MM.1S (cell line): ENCODE measurements around the gene RLBP1.

Experiments
- DNase-seq: peaks from one replicate; pipeline ENCODE4 v3.0.0-alpha.2; 2015
- H2AFZ ChIP-seq: fragments of 300-600 bp; sonication (generic); 2 replicates; pipeline ENCODE4 v1.6.0; 2016; ENCODE audit warnings: antibody characterized with exemption, low read length
- H3F3A ChIP-seq: fragments of 300-600 bp; sonication (generic); 2 replicates; pipeline ENCODE4 v1.6.1; 2016; ENCODE audit warnings: mild to moderate bottlenecking, antibody characterized with exemption, low read length, moderate library complexity, mixed read lengths; ENCODE audit not compliant: insufficient read depth
- H3K27ac ChIP-seq: fragments of 300-600 bp; sonication (generic); 2 replicates; pipeline ENCODE4 v1.5.1; 2016; ENCODE audit warnings: mild to moderate bottlenecking, low read length
- H3K27me3 ChIP-seq: fragments of 300-600 bp; sonication (generic); replicated peaks from 2 replicates; pipeline ENCODE4 v1.6.0; 2016; ENCODE audit warnings: low read length; ENCODE audit not compliant: insufficient read depth
- H3K36me3 ChIP-seq: fragments of 300-600 bp; sonication (generic); replicated peaks from 2 replicates; pipeline ENCODE4 v1.6.1; 2016; ENCODE audit warnings: mild to moderate bottlenecking, low read length, mixed read lengths; ENCODE audit not compliant: insufficient read depth
- H3K4me1 ChIP-seq: fragments of 300-600 bp; sonication (generic); 2 replicates; pipeline ENCODE4 v1.6.1; 2016; ENCODE audit warnings: low read length, mixed read lengths
- H3K4me2 ChIP-seq: fragments of 300-600 bp; sonication (generic); 2 replicates; pipeline ENCODE4 v1.6.0; 2016; ENCODE audit warnings: low read depth, low read length
- H3K4me3 ChIP-seq: fragments of 300-600 bp; sonication (generic); 2 replicates; pipeline ENCODE4 v1.5.1; 2016; ENCODE audit warnings: low read length, mixed read lengths
- H3K79me2 ChIP-seq: fragments of 300-600 bp; sonication (generic); 2 replicates; pipeline ENCODE4 v1.6.1; 2016; ENCODE audit warnings: mixed run types, low read length, mixed read lengths
- H3K9ac ChIP-seq: fragments of 300-600 bp; sonication (generic); 2 replicates; pipeline ENCODE4 v1.6.1; 2016; ENCODE audit warnings: low read length, mixed read lengths
- H3K9me2 ChIP-seq: fragments of 300-600 bp; sonication (generic); replicated peaks from 2 replicates; pipeline ENCODE4 v1.6.1; 2016; ENCODE audit warnings: mild to moderate bottlenecking, low read length, mixed read lengths; ENCODE audit not compliant: insufficient read depth
- H3K9me3 ChIP-seq: fragments of 300-600 bp; sonication (generic); replicated peaks from 2 replicates; pipeline ENCODE4 v1.6.1; 2016; ENCODE audit warnings: mild to moderate bottlenecking, low read length, mixed read lengths; ENCODE audit not compliant: insufficient read depth
- H4K20me1 ChIP-seq: fragments of 300-600 bp; sonication (generic); 2 replicates; pipeline ENCODE4 v1.6.1; 2016; ENCODE audit warnings: mild to moderate bottlenecking, low read length, moderate library complexity, mixed read lengths; ENCODE audit not compliant: insufficient read depth
- EZH2 ChIP-seq: fragments of 300-600 bp; sonication (generic); optimal IDR thresholded peaks from 2 replicates; pipeline ENCODE3; 2017; ENCODE audit warnings: low read depth, mild to moderate bottlenecking, antibody characterized with exemption, low read length, mixed read lengths
- EZH2phosphoT487 ChIP-seq: fragments of 300-600 bp; sonication (generic); IDR thresholded peaks from 2 replicates; pipeline ENCODE4 v1.6.1; 2018; ENCODE audit warnings: antibody characterized with exemption, low read length
- TF ChIP-seq, protein P1 (sequence below): fragments of 300-600 bp; sonication (generic); IDR thresholded peaks from 2 replicates; pipeline ENCODE4 v1.5.1; 2016; ENCODE audit warnings: antibody characterized with exemption, low read length, mixed read lengths

Gene RLBP1

GRCh38 chr15:89177116-89177515 is 44.3 kb downstream of the RLBP1 start:
- H3K9me3 ChIP-seq: no peaks in the 10 kb centered on the region
- no peaks in the 10 kb centered on the region for H4K20me1 ChIP-seq
- H3K36me3 ChIP-seq: peaks cover 7% of the 10 kb centered on the region; the same call in 1 of the 2 replicates
- TF ChIP-seq EZH2phosphoT487: no peak
- TF ChIP-seq, protein P1, sequence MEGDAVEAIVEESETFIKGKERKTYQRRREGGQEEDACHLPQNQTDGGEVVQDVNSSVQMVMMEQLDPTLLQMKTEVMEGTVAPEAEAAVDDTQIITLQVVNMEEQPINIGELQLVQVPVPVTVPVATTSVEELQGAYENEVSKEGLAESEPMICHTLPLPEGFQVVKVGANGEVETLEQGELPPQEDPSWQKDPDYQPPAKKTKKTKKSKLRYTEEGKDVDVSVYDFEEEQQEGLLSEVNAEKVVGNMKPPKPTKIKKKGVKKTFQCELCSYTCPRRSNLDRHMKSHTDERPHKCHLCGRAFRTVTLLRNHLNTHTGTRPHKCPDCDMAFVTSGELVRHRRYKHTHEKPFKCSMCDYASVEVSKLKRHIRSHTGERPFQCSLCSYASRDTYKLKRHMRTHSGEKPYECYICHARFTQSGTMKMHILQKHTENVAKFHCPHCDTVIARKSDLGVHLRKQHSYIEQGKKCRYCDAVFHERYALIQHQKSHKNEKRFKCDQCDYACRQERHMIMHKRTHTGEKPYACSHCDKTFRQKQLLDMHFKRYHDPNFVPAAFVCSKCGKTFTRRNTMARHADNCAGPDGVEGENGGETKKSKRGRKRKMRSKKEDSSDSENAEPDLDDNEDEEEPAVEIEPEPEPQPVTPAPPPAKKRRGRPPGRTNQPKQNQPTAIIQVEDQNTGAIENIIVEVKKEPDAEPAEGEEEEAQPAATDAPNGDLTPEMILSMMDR: no peak
- no peak for TF ChIP-seq EZH2
- DNase-seq: no peak
- H3K4me3 ChIP-seq: no peak overlapping the region
- H3K27ac ChIP-seq: no peak overlapping the region
- no peaks in the 10 kb centered on the region for H3K4me1 ChIP-seq
- H3K79me2 ChIP-seq: peaks cover 12% of the 10 kb centered on the region
- no peak overlapping the region for H3K4me2 ChIP-seq
- H3K9ac ChIP-seq: no peak overlapping the region
- H3K9me2 ChIP-seq: no peaks in the 10 kb centered on the region
- no peak overlapping the region for H2AFZ ChIP-seq
- no peaks in the 10 kb centered on the region for H3F3A ChIP-seq
- H3K27me3 ChIP-seq: no peaks in the 10 kb centered on the region

- Histone ChIP-seq H3K36me3 (peaks cover 7% of the 10 kb centered on the region; the same call in 1 of the 2 replicates), H3K79me2 (peaks cover 22% of the 10 kb centered on the region), H3K9me2 (no peaks in the 10 kb centered on the region), H3K4me2 (no peak overlapping the region), H3K9me3 (no peaks in the 10 kb centered on the region), H4K20me1 (no peaks in the 10 kb centered on the region), H3K27ac (no peak overlapping the region), H2AFZ (no peak overlapping the region), H3K9ac (no peak overlapping the region), H3K27me3 (no peaks in the 10 kb centered on the region), H3K4me1 (no peaks in the 10 kb centered on the region), H3K4me3 (no peak overlapping the region), H3F3A (no peaks in the 10 kb centered on the region)
- TF ChIP-seq, protein P1: no peak
- TF ChIP-seq EZH2phosphoT487 (no peak), EZH2 (no peak)
- no peak for DNase-seq
Measured at GRCh38 chr15:89175617-89176191, 45.7 kb downstream of the RLBP1 start.

DNA sequence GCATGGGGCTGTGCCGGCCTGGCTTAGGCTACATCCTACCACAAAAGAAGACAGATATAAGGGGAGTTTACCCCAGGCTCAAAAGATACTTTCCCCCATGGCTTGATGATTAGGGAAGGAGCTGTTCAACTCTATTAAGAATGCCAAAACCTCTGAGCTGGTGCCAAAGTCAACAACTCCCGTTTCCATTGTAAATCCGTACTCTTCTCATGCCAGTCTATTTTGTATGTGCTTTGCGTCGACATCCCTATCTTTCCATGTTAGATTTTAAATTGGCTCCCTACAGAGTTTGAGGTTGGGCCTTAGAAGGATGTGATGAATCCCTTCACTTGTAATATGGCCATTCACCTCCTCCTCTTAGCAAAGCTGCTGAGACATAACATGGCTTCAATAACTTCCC is 46.9 kb downstream of the RLBP1 start:
- Histone ChIP-seq H4K20me1 (no peaks in the 10 kb centered on the region), H3K9ac (no peak overlapping the region)
- DNase-seq: no peak

More for the DNA sequence above, 46.9 kb downstream of the RLBP1 start:
- H3K9me2 ChIP-seq: no peaks in the 10 kb centered on the region
- H3K27ac ChIP-seq: no peak overlapping the region
- TF ChIP-seq, protein P1: no peak
- TF ChIP-seq EZH2: no peak
- no peak overlapping the region for H3K4me2 ChIP-seq
- H3K27me3 ChIP-seq: no peaks in the 10 kb centered on the region
- H3K36me3 ChIP-seq: peaks cover 3% of the 10 kb centered on the region; the same call in 1 of the 2 replicates
- no peak overlapping the region for H3K4me3 ChIP-seq
- no peaks in the 10 kb centered on the region for H3F3A ChIP-seq
- H3K79me2 ChIP-seq: peaks cover 19% of the 10 kb centered on the region
- no peak overlapping the region for H2AFZ ChIP-seq
- no peaks in the 10 kb centered on the region for H3K9me3 ChIP-seq
- no peaks in the 10 kb centered on the region for H3K4me1 ChIP-seq
